Measurements from ENCODE around the gene TXNDC16. TPM values are rescaled to one million over a fixed set of nuclear protein-coding genes. Genes with fewer than 3 reads are reported as not detected.

The TXNDC16 gene
- total RNA-seq, 1 donor from 2014 or later = 6.8 TPM

GRCh38 chr14:52551205-52551604 is 1.1 kb downstream of the TXNDC16 start:
- peaks cover 10% of the 10 kb centered on the region for H3K27me3 Mint-ChIP-seq (ENCODE audit: unreplicated experiment)
- no peak overlapping the region for H3K27ac Mint-ChIP-seq (ENCODE audit: unreplicated experiment)
- H3K36me3 Mint-ChIP-seq (ENCODE audit: low read depth, unreplicated experiment) = no peaks in the 10 kb centered on the region
- peak overlapping the region; percentile 92 for H3K4me3 Mint-ChIP-seq (ENCODE audit: unreplicated experiment)
- H3K9me3 Mint-ChIP-seq (ENCODE audit: unreplicated experiment) = no peaks in the 10 kb centered on the region
- no peaks in the 10 kb centered on the region for H3K4me1 Mint-ChIP-seq (ENCODE audit: unreplicated experiment)
- no peak for TF ChIP-seq CTCF (IDR thresholded peaks at IDR 0.05; ENCODE audit: unreplicated experiment)
- DNase-seq (ENCODE audit: low spot score) = no peak

GRCh38 chr14:52550661-52551060 is 1.6 kb downstream of the TXNDC16 start:
- Mint-ChIP-seq H3K4me3 (ENCODE audit: unreplicated experiment) (peak overlapping the region; percentile 14), H3K4me1 (ENCODE audit: unreplicated experiment) (peaks cover 4% of the 10 kb centered on the region), H3K9me3 (ENCODE audit: unreplicated experiment) (no peaks in the 10 kb centered on the region), H3K36me3 (ENCODE audit: low read depth, unreplicated experiment) (no peaks in the 10 kb centered on the region), H3K27ac (ENCODE audit: unreplicated experiment) (no peak overlapping the region), H3K27me3 (ENCODE audit: unreplicated experiment) (peaks cover 10% of the 10 kb centered on the region)
- TF ChIP-seq CTCF (IDR thresholded peaks at IDR 0.05; ENCODE audit: unreplicated experiment) = no peak
- DNase-seq (ENCODE audit: low spot score) = no peak

GRCh38 chr14:52547526-52547925 is 4.8 kb downstream of the TXNDC16 start:
- Mint-ChIP-seq H3K4me1 (ENCODE audit: unreplicated experiment) (peaks cover 7% of the 10 kb centered on the region), H3K27ac (ENCODE audit: unreplicated experiment) (no peak overlapping the region), H3K27me3 (ENCODE audit: unreplicated experiment) (peaks cover 4% of the 10 kb centered on the region), H3K4me3 (ENCODE audit: unreplicated experiment) (no peak overlapping the region), H3K36me3 (ENCODE audit: low read depth, unreplicated experiment) (no peaks in the 10 kb centered on the region), H3K9me3 (ENCODE audit: unreplicated experiment) (no peaks in the 10 kb centered on the region)
- DNase-seq (ENCODE audit: low spot score) = no peak
- TF ChIP-seq CTCF (IDR thresholded peaks at IDR 0.05; ENCODE audit: unreplicated experiment) = no peak

GRCh38 chr14:52547027-52547426 is 5.3 kb downstream of the TXNDC16 start:
- Mint-ChIP-seq H3K4me1 (ENCODE audit: unreplicated experiment) (peaks cover 7% of the 10 kb centered on the region), H3K27me3 (ENCODE audit: unreplicated experiment) (peaks cover 4% of the 10 kb centered on the region), H3K36me3 (ENCODE audit: low read depth, unreplicated experiment) (no peaks in the 10 kb centered on the region), H3K27ac (ENCODE audit: unreplicated experiment) (no peak overlapping the region), H3K9me3 (ENCODE audit: unreplicated experiment) (no peaks in the 10 kb centered on the region), H3K4me3 (ENCODE audit: unreplicated experiment) (no peak overlapping the region)
- no peak for DNase-seq (ENCODE audit: low spot score)
- TF ChIP-seq CTCF (IDR thresholded peaks at IDR 0.05; ENCODE audit: unreplicated experiment) = no peak

GRCh38 chr14:52546318-52546670 is 6.0 kb downstream of the TXNDC16 start:
- no peak overlapping the region for H3K4me3 Mint-ChIP-seq (ENCODE audit: unreplicated experiment)
- TF ChIP-seq CTCF (IDR thresholded peaks at IDR 0.05; ENCODE audit: unreplicated experiment) = no peak
- H3K27ac Mint-ChIP-seq (ENCODE audit: unreplicated experiment) = no peak overlapping the region
- H3K36me3 Mint-ChIP-seq (ENCODE audit: low read depth, unreplicated experiment) = no peaks in the 10 kb centered on the region
- DNase-seq (ENCODE audit: low spot score) = no peak
- no peaks in the 10 kb centered on the region for H3K9me3 Mint-ChIP-seq (ENCODE audit: unreplicated experiment)
- peaks cover 7% of the 10 kb centered on the region for H3K4me1 Mint-ChIP-seq (ENCODE audit: unreplicated experiment)
- H3K27me3 Mint-ChIP-seq (ENCODE audit: unreplicated experiment) = peaks cover 2% of the 10 kb centered on the region

Measured in endothelial cell (in vitro differentiated cells).